Measurements from ENCODE around the gene RAD50.
"Not testable (repeated sequence)": the region's sequence is repeated elsewhere in the genome, so short reads cannot be mapped to it uniquely, and the experiment has no call there.

RAD50 gene

DNA sequence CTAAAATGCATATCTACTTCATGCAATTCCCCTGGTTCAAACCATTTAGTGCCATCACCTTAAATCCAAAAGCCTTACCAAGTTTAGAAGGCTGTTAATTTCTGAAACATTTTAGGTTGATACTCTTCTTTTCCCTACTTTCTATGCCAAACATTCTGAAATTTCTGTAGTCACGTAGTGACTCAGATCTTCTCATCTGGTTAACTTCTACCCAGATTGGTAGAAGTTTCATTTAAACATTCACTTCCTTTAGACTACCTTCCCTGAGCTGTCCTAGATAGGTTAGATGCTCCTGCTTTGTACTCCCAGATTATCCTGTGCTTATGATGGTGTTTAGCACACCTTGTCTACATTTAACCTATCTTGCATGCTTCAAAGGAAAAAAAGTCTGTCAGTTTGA is 9.9 kb downstream of the RAD50 start:
- H3K4me1 ChIP-seq (ENCODE audit: control insufficient read depth in 2 of 2, insufficient read depth in 1 of 2, low read depth in 1 of 2, low read length in 2 of 2), result no peaks in the 10 kb centered on the region
- no peak overlapping the region for H3K4ac ChIP-seq (ENCODE audit: low read length)
- H3K14ac ChIP-seq (ENCODE audit: low read length), result no peak overlapping the region
- WGBS, 2 donors (ENCODE audit: extremely low coverage in 2 of 2, insufficient read length in 2 of 2, insufficient replicate concordance in 1 of 2), result no CpG with 5 or more reads among the region's 1 CpG
- no peaks in the 10 kb centered on the region for H3K27me3 ChIP-seq (ENCODE audit: control insufficient read depth in 3 of 3, insufficient read depth in 3 of 3, low read depth in 1 of 3, low read length in 3 of 3)
- H2BK12ac ChIP-seq (ENCODE audit: low read length), result no peak overlapping the region
- H4K8ac ChIP-seq (ENCODE audit: low read depth, low read length), result no peak overlapping the region
- DNase-seq (ENCODE audit: low spot score), result no peak
- no peak overlapping the region for H2BK120ac ChIP-seq (ENCODE audit: low read depth, low read length)
- no peak overlapping the region for H3K4me2 ChIP-seq (ENCODE audit: insufficient read depth, low read length, poor library complexity, severe bottlenecking)
- H3K79me1 ChIP-seq (ENCODE audit: low read depth, low read length), result no peaks in the 10 kb centered on the region
- H3K23ac ChIP-seq (ENCODE audit: low read depth, low read length, poor library complexity), result no peak overlapping the region
- no peak overlapping the region for H3K18ac ChIP-seq (ENCODE audit: low read length)
- no peak overlapping the region for H3K27ac ChIP-seq (replicated peaks; ENCODE audit: low read length)
- no peak overlapping the region for H2AFZ ChIP-seq (ENCODE audit: low read length)
- H3K9ac ChIP-seq (ENCODE audit: low read depth, low read length, poor library complexity), result no peak overlapping the region
- H2AK5ac ChIP-seq (ENCODE audit: low read depth, low read length), result no peak overlapping the region
- no peak overlapping the region for H3K4me3 ChIP-seq (ENCODE audit: low read length in 2 of 2)
- no peaks in the 10 kb centered on the region for H3K9me3 ChIP-seq (replicated peaks in 1 of 2; ENCODE audit: control insufficient read depth in 2 of 2, insufficient read depth in 1 of 2, low read depth in 1 of 2, low read length in 2 of 2)
- no peaks in the 10 kb centered on the region for H3K36me3 ChIP-seq (replicated peaks in 1 of 2; ENCODE audit: control insufficient read depth in 2 of 2, insufficient read depth in 2 of 2, low read length in 2 of 2)
- H4K91ac ChIP-seq (ENCODE audit: low read depth, low read length, poor library complexity), result no peak overlapping the region
- no peak overlapping the region for H2BK15ac ChIP-seq (ENCODE audit: low read length)
- no peak overlapping the region for H2BK5ac ChIP-seq (ENCODE audit: low read length)

DNA sequence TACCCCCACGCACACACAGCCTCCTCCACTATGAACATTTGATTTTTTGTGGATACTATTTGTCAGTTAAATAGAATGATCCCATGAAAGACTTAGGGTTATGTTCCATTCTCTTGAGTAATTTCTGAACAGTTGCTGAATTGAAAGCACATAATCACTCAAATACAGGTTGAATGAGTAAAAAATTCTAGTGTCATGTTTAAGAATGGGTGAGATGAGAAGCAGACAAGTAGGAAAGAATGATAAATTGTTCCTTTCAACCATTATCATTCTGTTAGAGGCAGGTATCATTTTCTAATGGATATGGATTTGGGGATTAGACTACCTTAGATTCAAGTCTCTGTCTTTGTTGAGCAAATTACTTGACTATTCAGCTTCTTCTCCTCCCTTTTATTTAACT is 19.3 kb downstream of the RAD50 start:
- H2AFZ ChIP-seq (ENCODE audit: low read length), result no peak overlapping the region
- H3K4ac ChIP-seq (ENCODE audit: low read length), result no peak overlapping the region
- no peak overlapping the region for H3K4me3 ChIP-seq (ENCODE audit: low read length in 2 of 2)
- no peak overlapping the region for H2BK12ac ChIP-seq (ENCODE audit: low read length)
- peaks cover 3 to 16% of the 10 kb centered on the region in 2 donors for H3K36me3 ChIP-seq (replicated peaks in 1 of 2; ENCODE audit: control insufficient read depth in 2 of 2, insufficient read depth in 2 of 2, low read length in 2 of 2)
- no peaks in the 10 kb centered on the region for H3K9me3 ChIP-seq (replicated peaks in 1 of 2; ENCODE audit: control insufficient read depth in 2 of 2, insufficient read depth in 1 of 2, low read depth in 1 of 2, low read length in 2 of 2)
- no peak overlapping the region for H4K91ac ChIP-seq (ENCODE audit: low read depth, low read length, poor library complexity)
- no peak for DNase-seq (ENCODE audit: low spot score)
- no peak overlapping the region for H3K18ac ChIP-seq (ENCODE audit: low read length)
- no peak overlapping the region for H4K8ac ChIP-seq (ENCODE audit: low read depth, low read length)
- no peak overlapping the region for H2BK120ac ChIP-seq (ENCODE audit: low read depth, low read length)
- H3K4me1 ChIP-seq (ENCODE audit: control insufficient read depth in 2 of 2, insufficient read depth in 1 of 2, low read depth in 1 of 2, low read length in 2 of 2), result no peaks in the 10 kb centered on the region
- no peak overlapping the region for H3K27ac ChIP-seq (replicated peaks; ENCODE audit: low read length)
- no peak overlapping the region for H3K9ac ChIP-seq (ENCODE audit: low read depth, low read length, poor library complexity)
- no peak overlapping the region for H2AK5ac ChIP-seq (ENCODE audit: low read depth, low read length)
- no CpG with 5 or more reads among the region's 1 CpG for WGBS, 2 donors (ENCODE audit: extremely low coverage in 2 of 2, insufficient read length in 2 of 2, insufficient replicate concordance in 1 of 2)
- H2BK5ac ChIP-seq (ENCODE audit: low read length), result no peak overlapping the region
- H3K4me2 ChIP-seq (ENCODE audit: insufficient read depth, low read length, poor library complexity, severe bottlenecking), result no peak overlapping the region
- no peaks in the 10 kb centered on the region for H3K27me3 ChIP-seq (ENCODE audit: control insufficient read depth in 3 of 3, insufficient read depth in 3 of 3, low read depth in 1 of 3, low read length in 3 of 3)
- H3K14ac ChIP-seq (ENCODE audit: low read length), result no peak overlapping the region
- H3K23ac ChIP-seq (ENCODE audit: low read depth, low read length, poor library complexity), result no peak overlapping the region
- H2BK15ac ChIP-seq (ENCODE audit: low read length), result no peak overlapping the region
- H3K79me1 ChIP-seq (ENCODE audit: low read depth, low read length), result no peaks in the 10 kb centered on the region

DNA sequence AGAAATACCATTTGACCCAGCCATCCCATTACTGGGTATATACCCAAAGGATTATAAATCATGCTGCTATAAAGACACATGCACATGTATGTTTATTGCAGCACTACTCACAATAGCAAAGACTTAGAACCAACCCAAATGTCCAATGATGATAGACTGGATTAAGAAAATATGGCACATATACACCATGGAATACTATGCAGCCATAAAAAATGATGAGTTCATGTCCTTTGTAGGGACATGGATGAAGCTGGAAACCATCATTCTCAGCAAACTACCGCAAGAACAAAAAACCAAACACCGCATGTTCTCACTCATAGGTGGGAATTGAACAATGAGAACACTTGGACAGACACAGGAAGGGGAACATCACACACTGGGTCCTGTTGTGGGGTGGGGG is 27.8 kb downstream of the RAD50 start:
- not testable (repeated sequence) for H2BK12ac ChIP-seq (ENCODE audit: low read length); H2AFZ ChIP-seq (ENCODE audit: low read length); H3K14ac ChIP-seq (ENCODE audit: low read length); H4K8ac ChIP-seq (ENCODE audit: low read depth, low read length); H3K9ac ChIP-seq (ENCODE audit: low read depth, low read length, poor library complexity); H3K4me3 ChIP-seq (ENCODE audit: low read length in 2 of 2); DNase-seq (ENCODE audit: low spot score); H3K4me1 ChIP-seq (ENCODE audit: control insufficient read depth in 2 of 2, insufficient read depth in 1 of 2, low read depth in 1 of 2, low read length in 2 of 2); H2BK15ac ChIP-seq (ENCODE audit: low read length); H3K27me3 ChIP-seq (ENCODE audit: control insufficient read depth in 3 of 3, insufficient read depth in 3 of 3, low read depth in 1 of 3, low read length in 3 of 3); H2AK5ac ChIP-seq (ENCODE audit: low read depth, low read length); H2BK120ac ChIP-seq (ENCODE audit: low read depth, low read length); H3K36me3 ChIP-seq (replicated peaks in 1 of 2; ENCODE audit: control insufficient read depth in 2 of 2, insufficient read depth in 2 of 2, low read length in 2 of 2); H4K91ac ChIP-seq (ENCODE audit: low read depth, low read length, poor library complexity); H3K4me2 ChIP-seq (ENCODE audit: insufficient read depth, low read length, poor library complexity, severe bottlenecking); H3K18ac ChIP-seq (ENCODE audit: low read length); H3K4ac ChIP-seq (ENCODE audit: low read length); H3K9me3 ChIP-seq (replicated peaks in 1 of 2; ENCODE audit: control insufficient read depth in 2 of 2, insufficient read depth in 1 of 2, low read depth in 1 of 2, low read length in 2 of 2); H3K27ac ChIP-seq (replicated peaks; ENCODE audit: low read length); H3K23ac ChIP-seq (ENCODE audit: low read depth, low read length, poor library complexity); H3K79me1 ChIP-seq (ENCODE audit: low read depth, low read length); H2BK5ac ChIP-seq (ENCODE audit: low read length)
- no CpG with 5 or more reads among the region's 2 CpGs for WGBS, 2 donors (ENCODE audit: extremely low coverage in 2 of 2, insufficient read length in 2 of 2, insufficient replicate concordance in 1 of 2)

- Histone ChIP-seq H2BK5ac (ENCODE audit: low read length) (no peak overlapping the region), H3K4me3 (ENCODE audit: low read length in 2 of 2) (no peak overlapping the region), H2BK120ac (ENCODE audit: low read depth, low read length) (no peak overlapping the region), H4K8ac (ENCODE audit: low read depth, low read length) (no peak overlapping the region), H3K14ac (ENCODE audit: low read length) (no peak overlapping the region), H3K18ac (ENCODE audit: low read length) (no peak overlapping the region), H2AK5ac (ENCODE audit: low read depth, low read length) (no peak overlapping the region), H2AFZ (ENCODE audit: low read length) (no peak overlapping the region), H3K9me3 (replicated peaks in 1 of 2; ENCODE audit: control insufficient read depth in 2 of 2, insufficient read depth in 1 of 2, low read depth in 1 of 2, low read length in 2 of 2) (no peaks in the 10 kb centered on the region), H4K91ac (ENCODE audit: low read depth, low read length, poor library complexity) (no peak overlapping the region), H2BK15ac (ENCODE audit: low read length) (no peak overlapping the region), H3K79me1 (ENCODE audit: low read depth, low read length) (no peaks in the 10 kb centered on the region), H3K4me2 (ENCODE audit: insufficient read depth, low read length, poor library complexity, severe bottlenecking) (no peak overlapping the region), H3K36me3 (replicated peaks in 1 of 2; ENCODE audit: control insufficient read depth in 2 of 2, insufficient read depth in 2 of 2, low read length in 2 of 2) (peaks cover 4 to 5% of the 10 kb centered on the region in 2 donors), H3K23ac (ENCODE audit: low read depth, low read length, poor library complexity) (no peak overlapping the region), H2BK12ac (ENCODE audit: low read length) (no peak overlapping the region), H3K27me3 (ENCODE audit: control insufficient read depth in 3 of 3, insufficient read depth in 3 of 3, low read depth in 1 of 3, low read length in 3 of 3) (no peaks in the 10 kb centered on the region), H3K9ac (ENCODE audit: low read depth, low read length, poor library complexity) (no peak overlapping the region), H3K27ac (replicated peaks; ENCODE audit: low read length) (no peak overlapping the region), H3K4ac (ENCODE audit: low read length) (no peak overlapping the region), H3K4me1 (ENCODE audit: control insufficient read depth in 2 of 2, insufficient read depth in 1 of 2, low read depth in 1 of 2, low read length in 2 of 2) (no peaks in the 10 kb centered on the region)
- DNase-seq (ENCODE audit: low spot score), result no peak
Measured at GRCh38 chr5:132586063-132586462, 29.3 kb downstream of the RAD50 start.
